Measurements from ENCODE around the gene MYEOV. TPM values are rescaled to one million over a fixed set of nuclear protein-coding genes. Genes with fewer than 3 reads are reported as not detected.

The MYEOV gene
- polyA plus RNA-seq, 1 donor, result 0.03 TPM

- Histone ChIP-seq H3K4me1 (ENCODE audit: control insufficient read depth, insufficient read depth, low read length) (peaks cover 4% of the 10 kb centered on the region), H3K36me3 (ENCODE audit: control insufficient read depth, insufficient read depth, low read length) (no peaks in the 10 kb centered on the region), H3K27ac (ENCODE audit: low read length) (no peak overlapping the region), H3K9me3 (ENCODE audit: control insufficient read depth, low read depth, low read length) (peaks cover 3% of the 10 kb centered on the region), H3K27me3 (ENCODE audit: control insufficient read depth, insufficient read depth, low read length) (no peaks in the 10 kb centered on the region), H3K4me3 (ENCODE audit: low read length) (no peak overlapping the region)
- no peak for DNase-seq
- no CpG with 5 or more reads among the region's 10 CpGs for WGBS (ENCODE audit: insufficient coverage, low lambda C conversion rate)
Measured at GRCh38 chr11:69308936-69309615, 15.1 kb downstream of the MYEOV start.

- no peak for DNase-seq
- WGBS (ENCODE audit: insufficient coverage, low lambda C conversion rate), result no CpG with 5 or more reads among the region's 8 CpGs
- Histone ChIP-seq H3K27ac (ENCODE audit: low read length) (no peak overlapping the region), H3K4me3 (ENCODE audit: low read length) (no peak overlapping the region), H3K9me3 (ENCODE audit: control insufficient read depth, low read depth, low read length) (peaks cover 3% of the 10 kb centered on the region), H3K4me1 (ENCODE audit: control insufficient read depth, insufficient read depth, low read length) (peaks cover 4% of the 10 kb centered on the region), H3K27me3 (ENCODE audit: control insufficient read depth, insufficient read depth, low read length) (peaks cover 1% of the 10 kb centered on the region), H3K36me3 (ENCODE audit: control insufficient read depth, insufficient read depth, low read length) (no peaks in the 10 kb centered on the region)
Measured at GRCh38 chr11:69309631-69310280, 15.8 kb downstream of the MYEOV start.

- H3K4me3 ChIP-seq (ENCODE audit: low read length), result no peak overlapping the region
- WGBS (ENCODE audit: insufficient coverage, low lambda C conversion rate), result 100% methylated on average over 1 of the region's 13 CpGs
- no peak for DNase-seq
- H3K27me3 ChIP-seq (ENCODE audit: control insufficient read depth, insufficient read depth, low read length), result peaks cover 2% of the 10 kb centered on the region
- no peaks in the 10 kb centered on the region for H3K36me3 ChIP-seq (ENCODE audit: control insufficient read depth, insufficient read depth, low read length)
- H3K9me3 ChIP-seq (ENCODE audit: control insufficient read depth, low read depth, low read length), result peaks cover 3% of the 10 kb centered on the region
- H3K27ac ChIP-seq (ENCODE audit: low read length), result no peak overlapping the region
- H3K4me1 ChIP-seq (ENCODE audit: control insufficient read depth, insufficient read depth, low read length), result peaks cover 4% of the 10 kb centered on the region
Measured at GRCh38 chr11:69310351-69310750, 16.4 kb downstream of the MYEOV start.

- H3K27ac ChIP-seq (ENCODE audit: low read length), result no peak overlapping the region
- H3K4me3 ChIP-seq (ENCODE audit: low read length), result no peak overlapping the region
- WGBS (ENCODE audit: insufficient coverage, low lambda C conversion rate), result no CpG with 5 or more reads among the region's 14 CpGs
- peaks cover 2% of the 10 kb centered on the region for H3K27me3 ChIP-seq (ENCODE audit: control insufficient read depth, insufficient read depth, low read length)
- peaks cover 4% of the 10 kb centered on the region for H3K4me1 ChIP-seq (ENCODE audit: control insufficient read depth, insufficient read depth, low read length)
- H3K36me3 ChIP-seq (ENCODE audit: control insufficient read depth, insufficient read depth, low read length), result no peaks in the 10 kb centered on the region
- no peak for DNase-seq
- H3K9me3 ChIP-seq (ENCODE audit: control insufficient read depth, low read depth, low read length), result peaks cover 3% of the 10 kb centered on the region
Measured at GRCh38 chr11:69310934-69311766, 17.2 kb downstream of the MYEOV start.

GRCh38 chr11:69311767-69312385, 17.9 kb downstream of the MYEOV start:
- no peak overlapping the region for H3K4me3 ChIP-seq (ENCODE audit: low read length)
- DNase-seq, result peak; percentile 42 to 43
- H3K4me1 ChIP-seq (ENCODE audit: control insufficient read depth, insufficient read depth, low read length), result peaks cover 4% of the 10 kb centered on the region
- H3K27ac ChIP-seq (ENCODE audit: low read length), result peak overlapping the region; percentile 37
- H3K27me3 ChIP-seq (ENCODE audit: control insufficient read depth, insufficient read depth, low read length), result peaks cover 2% of the 10 kb centered on the region
- WGBS (ENCODE audit: insufficient coverage, low lambda C conversion rate), result no CpG with 5 or more reads among the region's 14 CpGs
- no peaks in the 10 kb centered on the region for H3K36me3 ChIP-seq (ENCODE audit: control insufficient read depth, insufficient read depth, low read length)
- H3K9me3 ChIP-seq (ENCODE audit: control insufficient read depth, low read depth, low read length), result peaks cover 3% of the 10 kb centered on the region

- no peak for DNase-seq
- H3K36me3 ChIP-seq (ENCODE audit: control insufficient read depth, insufficient read depth, low read length), result no peaks in the 10 kb centered on the region
- H3K4me1 ChIP-seq (ENCODE audit: control insufficient read depth, insufficient read depth, low read length), result peaks cover 4% of the 10 kb centered on the region
- WGBS (ENCODE audit: insufficient coverage, low lambda C conversion rate), result no CpG with 5 or more reads among the region's 15 CpGs
- no peak overlapping the region for H3K27ac ChIP-seq (ENCODE audit: low read length)
- peaks cover 3% of the 10 kb centered on the region for H3K9me3 ChIP-seq (ENCODE audit: control insufficient read depth, low read depth, low read length)
- no peak overlapping the region for H3K4me3 ChIP-seq (ENCODE audit: low read length)
- peaks cover 2% of the 10 kb centered on the region for H3K27me3 ChIP-seq (ENCODE audit: control insufficient read depth, insufficient read depth, low read length)
Measured at GRCh38 chr11:69312453-69313404, 18.8 kb downstream of the MYEOV start.

- peaks cover 2% of the 10 kb centered on the region for H3K27me3 ChIP-seq (ENCODE audit: control insufficient read depth, insufficient read depth, low read length)
- no peak overlapping the region for H3K27ac ChIP-seq (ENCODE audit: low read length)
- H3K9me3 ChIP-seq (ENCODE audit: control insufficient read depth, low read depth, low read length), result peaks cover 3% of the 10 kb centered on the region
- no peak overlapping the region for H3K4me3 ChIP-seq (ENCODE audit: low read length)
- H3K4me1 ChIP-seq (ENCODE audit: control insufficient read depth, insufficient read depth, low read length), result peaks cover 4% of the 10 kb centered on the region
- DNase-seq, result no peak
- no CpG with 5 or more reads among the region's 2 CpGs for WGBS (ENCODE audit: insufficient coverage, low lambda C conversion rate)
- H3K36me3 ChIP-seq (ENCODE audit: control insufficient read depth, insufficient read depth, low read length), result no peaks in the 10 kb centered on the region
Measured at GRCh38 chr11:69313992-69314391, 20.0 kb downstream of the MYEOV start.

- Histone ChIP-seq H3K27me3 (ENCODE audit: control insufficient read depth, insufficient read depth, low read length) (peaks cover 2% of the 10 kb centered on the region), H3K4me3 (ENCODE audit: low read length) (no peak overlapping the region), H3K27ac (ENCODE audit: low read length) (no peak overlapping the region), H3K36me3 (ENCODE audit: control insufficient read depth, insufficient read depth, low read length) (no peaks in the 10 kb centered on the region), H3K9me3 (ENCODE audit: control insufficient read depth, low read depth, low read length) (peaks cover 3% of the 10 kb centered on the region), H3K4me1 (ENCODE audit: control insufficient read depth, insufficient read depth, low read length) (peaks cover 4% of the 10 kb centered on the region)
- DNase-seq, result no peak
Measured at GRCh38 chr11:69314555-69314954, 20.6 kb downstream of the MYEOV start.

- no CpG with 5 or more reads among the region's 4 CpGs for WGBS (ENCODE audit: insufficient coverage, low lambda C conversion rate)
- Histone ChIP-seq H3K27me3 (ENCODE audit: control insufficient read depth, insufficient read depth, low read length) (peaks cover 2% of the 10 kb centered on the region), H3K36me3 (ENCODE audit: control insufficient read depth, insufficient read depth, low read length) (no peaks in the 10 kb centered on the region), H3K4me3 (ENCODE audit: low read length) (no peak overlapping the region), H3K9me3 (ENCODE audit: control insufficient read depth, low read depth, low read length) (peaks cover 3% of the 10 kb centered on the region), H3K4me1 (ENCODE audit: control insufficient read depth, insufficient read depth, low read length) (no peaks in the 10 kb centered on the region), H3K27ac (ENCODE audit: low read length) (no peak overlapping the region)
- DNase-seq, result no peak
Measured at GRCh38 chr11:69316956-69317355, 23.0 kb downstream of the MYEOV start.
